Measurements from ENCODE around the gene ATF1.
"Not testable (repeated sequence)": the region's sequence is repeated elsewhere in the genome, so short reads cannot be mapped to it uniquely, and the experiment has no call there.

Gene ATF1

DNA sequence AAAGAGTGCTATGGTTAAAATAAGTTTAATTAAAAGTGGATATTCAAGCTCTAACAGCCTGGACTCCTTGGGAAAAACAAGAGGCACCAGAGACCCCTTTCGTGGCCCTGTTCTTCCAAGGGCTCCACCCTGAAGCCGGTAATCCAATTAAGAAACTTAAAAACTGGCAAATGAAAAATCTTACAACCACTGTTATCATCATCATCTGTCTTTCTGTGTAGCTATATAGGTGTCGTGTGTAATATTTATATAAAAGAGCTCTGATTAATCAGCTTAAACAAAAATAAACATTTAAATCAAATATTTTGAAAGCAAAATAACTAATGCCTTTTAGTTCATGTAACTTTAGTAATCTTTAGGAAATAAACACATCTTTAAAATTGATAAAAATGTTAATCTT is 4.5 kb downstream of the ATF1 start:
- no peak for DNase-seq (ENCODE audit: low read depth)
- H3K4me3 ChIP-seq (ENCODE audit: low read length): no peak overlapping the region
- TF ChIP-seq CTCF (conservative IDR thresholded peaks at IDR 0.05; ENCODE audit: low read length): no peak

GRCh38 chr12:50768813-50769212 is 4.9 kb downstream of the ATF1 start:
- DNase-seq (ENCODE audit: low read depth); H3K4me3 ChIP-seq (ENCODE audit: low read length): not testable (repeated sequence)

DNA sequence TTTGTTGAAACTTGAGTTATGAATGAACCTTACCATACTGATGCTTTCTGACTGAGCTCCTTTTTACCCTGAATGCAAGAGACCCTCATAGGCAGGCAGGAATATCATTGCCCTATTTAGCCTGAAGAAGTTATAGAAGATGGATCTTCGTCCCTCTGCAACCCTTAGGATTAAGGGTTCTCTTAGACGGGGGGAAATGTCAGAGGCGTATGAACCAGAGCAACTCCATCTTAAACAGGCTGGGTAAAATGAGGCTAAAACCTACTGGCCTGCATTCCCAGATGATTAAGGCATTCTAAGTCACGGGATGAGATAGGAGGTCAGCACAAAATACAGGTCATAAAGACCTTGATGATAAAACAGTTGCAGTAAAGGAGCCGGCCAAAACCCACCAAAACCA is 7.5 kb downstream of the ATF1 start:
- TF ChIP-seq CTCF (conservative IDR thresholded peaks at IDR 0.05; ENCODE audit: low read length): no peak
- DNase-seq (ENCODE audit: low read depth): no peak

GRCh38 chr12:50772470-50772869 is 8.6 kb downstream of the ATF1 start:
- TF ChIP-seq CTCF (conservative IDR thresholded peaks at IDR 0.05; ENCODE audit: low read length): no peak
- no peak overlapping the region for H3K4me3 ChIP-seq (ENCODE audit: low read length)
- DNase-seq (ENCODE audit: low read depth): no peak

More for the DNA sequence above, 7.5 kb downstream of the ATF1 start:
- H3K4me3 ChIP-seq (ENCODE audit: low read length): no peak overlapping the region

GRCh38 chr12:50772877-50773276 is 9.0 kb downstream of the ATF1 start:
- no peak for TF ChIP-seq CTCF (conservative IDR thresholded peaks at IDR 0.05; ENCODE audit: low read length)
- no peak for DNase-seq (ENCODE audit: low read depth)
- no peak overlapping the region for H3K4me3 ChIP-seq (ENCODE audit: low read length)

GRCh38 chr12:50775251-50775650 is 11.3 kb downstream of the ATF1 start:
- no peak for TF ChIP-seq CTCF (conservative IDR thresholded peaks at IDR 0.05; ENCODE audit: low read length)
- no peak for DNase-seq (ENCODE audit: low read depth)

GRCh38 chr12:50776749-50777728 is 13.1 kb downstream of the ATF1 start:
- TF ChIP-seq CTCF (conservative IDR thresholded peaks at IDR 0.05; ENCODE audit: low read length): no peak
- H3K4me3 ChIP-seq (ENCODE audit: low read length): no peak overlapping the region
- DNase-seq (ENCODE audit: low read depth): no peak

More at GRCh38 chr12:50775251-50775650, 11.3 kb downstream of the ATF1 start:
- no peak overlapping the region for H3K4me3 ChIP-seq (ENCODE audit: low read length)

Data from AG10803 (cell line).